Endothelial cell (in vitro differentiated cells): ENCODE measurements around the gene KLHL17. TPM values are rescaled to one million over a fixed set of nuclear protein-coding genes. Genes with fewer than 3 reads are reported as not detected.

Experiments
- DNase-seq: peaks from one replicate; pipeline ENCODE4 v3.0.0; 2021; ENCODE audit warnings: low spot score
- H3K27ac Mint-ChIP-seq: one replicate; pipeline ENCODE4 v1.8.0; 2021; ENCODE audit warnings: mixed read lengths, inconsistent platforms; ENCODE audit not compliant: unreplicated experiment
- H3K27me3 Mint-ChIP-seq: one replicate; pipeline ENCODE4 v1.8.0; 2021; ENCODE audit warnings: mild to moderate bottlenecking, moderate library complexity, mixed read lengths, inconsistent platforms; ENCODE audit not compliant: unreplicated experiment
- H3K36me3 Mint-ChIP-seq: one replicate; pipeline ENCODE4 v1.8.0; 2021; ENCODE audit warnings: mild to moderate bottlenecking, low read depth, mixed read lengths, inconsistent platforms; ENCODE audit not compliant: unreplicated experiment
- H3K4me1 Mint-ChIP-seq: one replicate; pipeline ENCODE4 v1.8.0; 2021; ENCODE audit warnings: mild to moderate bottlenecking, mixed read lengths, inconsistent platforms; ENCODE audit not compliant: unreplicated experiment
- H3K4me3 Mint-ChIP-seq: one replicate; pipeline ENCODE4 v1.8.0; 2021; ENCODE audit warnings: mild to moderate bottlenecking, mixed read lengths, inconsistent platforms; ENCODE audit not compliant: unreplicated experiment
- H3K9me3 Mint-ChIP-seq: one replicate; pipeline ENCODE4 v1.8.0; 2021; ENCODE audit warnings: mixed read lengths, inconsistent platforms; ENCODE audit not compliant: unreplicated experiment
- total RNA-seq: library from RNA; stranded (reverse); fragmentation: NEBNext Ultra II Directional; extraction: Animal tissue kit (Norgen Biotek cat#: 25700); gene quantifications from one replicate; pipeline ENCODE4 v1.2.1, GENCODE V29; 2021; ENCODE audit not compliant: unreplicated experiment
- TF ChIP-seq, protein P1 (sequence below): fragments of 200-600 bp; sonication (generic); IDR thresholded peaks from one replicate; pipeline ENCODE4 v1.5.0; 2021; ENCODE audit warnings: antibody characterized with exemption; ENCODE audit not compliant: unreplicated experiment

The KLHL17 gene
- total RNA-seq, 1 donor from 2014 or later = 18.7 TPM

- no peak for DNase-seq
- H3K9me3 Mint-ChIP-seq = no peaks in the 10 kb centered on the region
- H3K27me3 Mint-ChIP-seq = peaks cover 17% of the 10 kb centered on the region
- H3K4me3 Mint-ChIP-seq = peak overlapping the region; percentile 26
- TF ChIP-seq, protein P1, sequence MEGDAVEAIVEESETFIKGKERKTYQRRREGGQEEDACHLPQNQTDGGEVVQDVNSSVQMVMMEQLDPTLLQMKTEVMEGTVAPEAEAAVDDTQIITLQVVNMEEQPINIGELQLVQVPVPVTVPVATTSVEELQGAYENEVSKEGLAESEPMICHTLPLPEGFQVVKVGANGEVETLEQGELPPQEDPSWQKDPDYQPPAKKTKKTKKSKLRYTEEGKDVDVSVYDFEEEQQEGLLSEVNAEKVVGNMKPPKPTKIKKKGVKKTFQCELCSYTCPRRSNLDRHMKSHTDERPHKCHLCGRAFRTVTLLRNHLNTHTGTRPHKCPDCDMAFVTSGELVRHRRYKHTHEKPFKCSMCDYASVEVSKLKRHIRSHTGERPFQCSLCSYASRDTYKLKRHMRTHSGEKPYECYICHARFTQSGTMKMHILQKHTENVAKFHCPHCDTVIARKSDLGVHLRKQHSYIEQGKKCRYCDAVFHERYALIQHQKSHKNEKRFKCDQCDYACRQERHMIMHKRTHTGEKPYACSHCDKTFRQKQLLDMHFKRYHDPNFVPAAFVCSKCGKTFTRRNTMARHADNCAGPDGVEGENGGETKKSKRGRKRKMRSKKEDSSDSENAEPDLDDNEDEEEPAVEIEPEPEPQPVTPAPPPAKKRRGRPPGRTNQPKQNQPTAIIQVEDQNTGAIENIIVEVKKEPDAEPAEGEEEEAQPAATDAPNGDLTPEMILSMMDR = no peak
- H3K4me1 Mint-ChIP-seq = peaks cover 7% of the 10 kb centered on the region
- peaks cover 32% of the 10 kb centered on the region for H3K36me3 Mint-ChIP-seq
- H3K27ac Mint-ChIP-seq = no peak overlapping the region
These were observed 4.9 kb upstream of the KLHL17 start for GRCh38 chr1:955474-955873.

DNA sequence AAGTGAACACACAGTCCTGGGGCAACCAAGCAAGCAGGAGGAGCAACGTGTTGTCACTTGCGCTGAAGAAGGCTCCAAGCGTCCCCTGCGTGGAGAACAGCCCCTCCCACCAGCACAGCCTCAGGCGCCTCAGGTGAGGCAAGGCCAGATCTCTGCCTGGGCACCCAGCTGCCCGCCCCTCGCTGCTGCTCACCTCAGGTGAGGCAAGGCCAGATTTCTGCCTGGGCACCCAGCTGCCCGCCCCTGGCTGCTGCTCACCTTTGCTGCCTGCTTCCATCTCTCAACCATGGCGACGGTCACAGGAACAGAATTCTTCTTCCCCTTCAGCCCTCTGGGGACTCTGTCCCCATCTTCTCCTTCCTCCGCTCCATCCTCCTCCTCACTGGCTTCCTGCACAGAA lies 3.7 kb upstream of the KLHL17 start:
- no peak overlapping the region for H3K4me3 Mint-ChIP-seq
- no peaks in the 10 kb centered on the region for H3K9me3 Mint-ChIP-seq
- peaks cover 7% of the 10 kb centered on the region for H3K4me1 Mint-ChIP-seq
- TF ChIP-seq, protein P1 = no peak
- H3K27ac Mint-ChIP-seq = no peak overlapping the region
- no peak for DNase-seq
- peaks cover 23% of the 10 kb centered on the region for H3K36me3 Mint-ChIP-seq
- peaks cover 14% of the 10 kb centered on the region for H3K27me3 Mint-ChIP-seq

GRCh38 chr1:958823-959730 lies 1.3 kb upstream of the KLHL17 start, which contains the start of gene NOC2L:
Gene NOC2L, minus strand, starts transcription at chr1:959256. Its CDS starts 16 bp downstream, at chr1:959240.
- peaks cover 12% of the 10 kb centered on the region for H3K27me3 Mint-ChIP-seq
- peak within 1 kb of the TSS; percentile 49 for H3K27ac Mint-ChIP-seq
- H3K36me3 Mint-ChIP-seq = peaks cover 22% of the 10 kb centered on the region
- DNase-seq = peak; percentile 95
- peaks cover 7% of the 10 kb centered on the region for H3K4me1 Mint-ChIP-seq
- H3K4me3 Mint-ChIP-seq = peak within 1 kb of the TSS; percentile 94
- TF ChIP-seq, protein P1 = no peak
- no peaks in the 10 kb centered on the region for H3K9me3 Mint-ChIP-seq

DNA sequence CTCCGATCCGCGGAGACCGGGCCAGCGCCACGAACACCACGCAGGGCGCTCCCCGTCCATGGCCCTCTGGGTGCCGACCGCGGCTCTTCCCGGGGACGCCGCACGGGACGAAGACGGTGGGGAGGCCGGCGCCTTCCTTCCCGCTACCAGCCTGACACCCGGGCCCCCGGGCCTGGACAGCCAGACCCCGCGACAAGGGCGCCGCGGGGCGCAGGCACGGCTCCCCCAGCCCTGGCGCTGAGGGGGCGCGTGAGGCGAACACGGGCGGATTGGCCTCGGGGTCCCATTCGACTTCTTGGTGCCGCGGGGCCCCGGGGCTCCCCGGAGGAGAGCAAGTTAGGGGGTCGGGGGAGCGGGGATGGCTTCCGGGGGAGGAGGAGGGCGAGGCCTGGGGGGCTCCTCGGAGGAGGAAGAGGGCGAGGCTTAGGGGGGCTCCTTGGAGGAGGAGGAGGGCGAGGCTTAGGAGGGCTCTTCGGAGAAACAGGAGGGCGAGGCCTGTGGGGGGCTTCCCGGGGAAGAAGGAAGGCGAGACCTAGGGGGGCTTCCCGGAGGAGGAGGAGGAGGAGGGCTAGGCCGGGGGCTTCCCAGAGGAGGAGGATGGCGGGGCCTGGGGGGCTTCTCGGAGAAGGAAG lies 537 bp upstream of the KLHL17 start:
- DNase-seq = no peak
- Mint-ChIP-seq H3K27ac (no peak overlapping the region), H3K27me3 (peaks cover 9% of the 10 kb centered on the region), H3K36me3 (peaks cover 18% of the 10 kb centered on the region), H3K9me3 (no peaks in the 10 kb centered on the region), H3K4me1 (peaks cover 7% of the 10 kb centered on the region), H3K4me3 (no peak overlapping the region)
- TF ChIP-seq, protein P1 = no peak

GRCh38 chr1:961132-961669 lies 817 bp downstream of the KLHL17 start:
- TF ChIP-seq, protein P1 = no peak
- no peak for DNase-seq
- Mint-ChIP-seq H3K4me1 (peaks cover 7% of the 10 kb centered on the region), H3K4me3 (no peak overlapping the region), H3K27me3 (peaks cover 9% of the 10 kb centered on the region), H3K9me3 (no peaks in the 10 kb centered on the region), H3K36me3 (peaks cover 13% of the 10 kb centered on the region), H3K27ac (no peak overlapping the region)
